D721Med (cell line): Measurements from ENCODE around the gene LPO.

Experiments used
- DNase-seq: peaks from one replicate; pipeline ENCODE4 v3.0.0; 2011; ENCODE audit warnings: low spot score; ENCODE audit not compliant: insufficient read length
- FAIRE-seq: peaks from 2 replicates; lab custom pipeline; 2011; peaks lifted over from hg19 to GRCh38; lab: Jason Lieb, UNC
- TF ChIP-seq, protein P1 (sequence below): IDR thresholded peaks from 2 replicates; pipeline ENCODE4 v1.5.1; 2012; ENCODE audit warnings: mild to moderate bottlenecking, control low read depth; ENCODE audit not compliant: insufficient read depth; ENCODE audit errors: missing control alignments

LPO gene

DNA sequence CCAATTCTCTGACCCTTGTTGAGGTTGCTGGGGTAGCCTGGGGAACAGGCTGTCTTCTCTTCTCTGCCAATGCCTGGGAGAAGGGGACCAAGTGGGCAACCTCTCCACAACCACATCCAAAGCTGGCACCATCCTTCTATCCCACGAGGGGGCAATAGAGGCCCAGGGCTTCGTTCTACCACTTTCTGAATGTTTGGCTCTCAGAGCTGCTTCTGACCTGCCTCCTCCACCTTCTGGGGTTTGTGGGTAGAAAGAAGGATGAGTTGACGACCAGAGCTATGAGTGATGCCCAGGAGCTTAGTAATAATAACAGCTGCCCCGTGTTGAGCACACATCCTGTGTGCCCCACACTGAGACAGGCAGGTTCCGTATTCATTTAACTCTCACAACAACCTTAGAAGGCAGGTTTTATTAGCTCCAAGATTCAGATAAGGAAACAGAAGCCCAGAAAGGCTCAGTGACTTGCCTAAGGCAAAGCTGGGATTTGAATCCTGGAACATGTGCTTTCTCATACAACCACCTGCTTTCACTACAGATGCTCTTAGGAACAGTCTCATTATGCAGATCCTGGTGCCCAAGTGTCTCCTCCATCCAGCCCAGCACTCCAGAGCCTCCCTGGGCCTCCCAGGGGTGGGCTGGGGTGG is 79.2 kb downstream of the LPO start:
- DNase-seq (no peak), FAIRE-seq (peak; percentile 66)
- TF ChIP-seq, protein P1, sequence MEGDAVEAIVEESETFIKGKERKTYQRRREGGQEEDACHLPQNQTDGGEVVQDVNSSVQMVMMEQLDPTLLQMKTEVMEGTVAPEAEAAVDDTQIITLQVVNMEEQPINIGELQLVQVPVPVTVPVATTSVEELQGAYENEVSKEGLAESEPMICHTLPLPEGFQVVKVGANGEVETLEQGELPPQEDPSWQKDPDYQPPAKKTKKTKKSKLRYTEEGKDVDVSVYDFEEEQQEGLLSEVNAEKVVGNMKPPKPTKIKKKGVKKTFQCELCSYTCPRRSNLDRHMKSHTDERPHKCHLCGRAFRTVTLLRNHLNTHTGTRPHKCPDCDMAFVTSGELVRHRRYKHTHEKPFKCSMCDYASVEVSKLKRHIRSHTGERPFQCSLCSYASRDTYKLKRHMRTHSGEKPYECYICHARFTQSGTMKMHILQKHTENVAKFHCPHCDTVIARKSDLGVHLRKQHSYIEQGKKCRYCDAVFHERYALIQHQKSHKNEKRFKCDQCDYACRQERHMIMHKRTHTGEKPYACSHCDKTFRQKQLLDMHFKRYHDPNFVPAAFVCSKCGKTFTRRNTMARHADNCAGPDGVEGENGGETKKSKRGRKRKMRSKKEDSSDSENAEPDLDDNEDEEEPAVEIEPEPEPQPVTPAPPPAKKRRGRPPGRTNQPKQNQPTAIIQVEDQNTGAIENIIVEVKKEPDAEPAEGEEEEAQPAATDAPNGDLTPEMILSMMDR, result peak; percentile 50

DNA sequence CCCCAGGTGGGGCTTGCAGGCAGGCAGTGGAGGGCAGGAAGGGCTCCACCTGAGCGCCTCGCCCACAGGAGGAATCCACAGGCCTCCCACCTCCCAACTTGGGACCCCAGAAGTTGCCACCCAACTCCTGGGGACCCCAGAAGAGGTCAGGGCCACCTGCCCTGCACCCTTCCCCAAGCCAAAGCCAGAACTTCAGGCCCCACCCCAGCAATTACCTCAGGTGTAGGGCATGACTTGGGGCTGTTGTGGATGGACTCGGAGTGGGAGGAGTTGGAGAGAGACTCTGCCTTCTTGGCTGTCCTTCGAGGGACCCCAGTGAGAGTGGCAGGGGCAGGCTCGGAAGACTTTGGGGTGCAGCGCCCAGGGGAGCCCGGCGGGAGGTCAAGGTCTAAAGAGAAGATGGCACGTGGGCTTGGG is 79.7 kb downstream of the LPO start:
- TF ChIP-seq, protein P1, result no peak
- no peak for FAIRE-seq
- no peak for DNase-seq
